AG04449 (cell line): ENCODE data around the gene B3GALT4.

Source experiments
- CTCF ChIA-PET: fragments of 350-600 bp; formaldehyde crosslinking; extraction: SDS; loops from one replicate; lab custom pipeline; 2021; ENCODE audit warnings: antibody characterized with exemption; lab: Yijun Ruan, JAX
- POLR2A ChIA-PET: fragments of 400-600, 350-600 bp; formaldehyde crosslinking; extraction: SDS; loops from one replicate; lab custom pipeline; 2020; ENCODE audit warnings: antibody characterized with exemption, inconsistent platforms; lab: Yijun Ruan, JAX
- DNase-seq: peaks from one replicate; pipeline ENCODE4 v3.0.0-alpha.2; 2010; ENCODE audit warnings: low read depth, low spot score
- H3K4me3 ChIP-seq: 2 replicates; pipeline ENCODE4 v1.5.1; 2011; ENCODE audit warnings: low read depth, mild to moderate bottlenecking, control low read depth, low read length
- CTCF ChIP-seq: IDR thresholded peaks from one replicate; pipeline ENCODE4 v1.5.1; 2011; ENCODE audit warnings: mild to moderate bottlenecking, moderate library complexity, low read length, control low read depth, inconsistent platforms; ENCODE audit not compliant: insufficient read depth; ENCODE audit errors: missing control alignments

B3GALT4 gene

GRCh38 chr6:33276864-33277662, at the start of gene B3GALT4:
Gene B3GALT4 (plus strand): TSS chr6:33277123. CDS start chr6:33277420, 297 bp downstream.
- CTCF ChIA-PET = interaction anchor here (0.8 to 6.1 kb wide), 12 partner anchors 12 to 131 kb away, joined by 3 to 41 read pairs (median 4); partner anchors contain the start of genes PFDN6 and WDR46
- POLR2A ChIA-PET = interaction anchor here (0.6 to 3.9 kb wide), 11 partner anchors 11 to 305 kb away, joined by 3 to 57 read pairs (median 4); partner anchors contain the start of genes HSD17B8, PFDN6, RGL2 and WDR46
- H3K4me3 ChIP-seq = peak within 1 kb of the TSS; percentile 49
- DNase-seq = no peak
- TF ChIP-seq CTCF = peak; percentile 65

GRCh38 chr6:33235221-33235634, 41.7 kb upstream of the B3GALT4 start:
- no peak for TF ChIP-seq CTCF
- DNase-seq = no peak
- CTCF ChIA-PET = interaction anchor here (1.3 to 1.4 kb wide), 2 partner anchors 10 to 74 kb away, joined by 3 to 9 read pairs; no protein-coding TSS in a partner anchor
- POLR2A ChIA-PET = no interaction called here
- H3K4me3 ChIP-seq = no peak overlapping the region

- POLR2A ChIA-PET = interaction anchor here (0.6 kb wide), 1 partner anchor 1652 kb away, joined by 3 read pairs; no protein-coding TSS in a partner anchor
Observed at GRCh38 chr6:33236328-33236727, 40.6 kb upstream of the B3GALT4 start.

GRCh38 chr6:33236852-33237251, 40.1 kb upstream of the B3GALT4 start:
- no peak overlapping the region for H3K4me3 ChIP-seq
- no peak for TF ChIP-seq CTCF
- DNase-seq = no peak
- CTCF ChIA-PET = interaction anchor here (0.9 kb wide), 1 partner anchor 12 kb away, joined by 6 read pairs; no protein-coding TSS in a partner anchor
- POLR2A ChIA-PET = no interaction called here

More at GRCh38 chr6:33236328-33236727, 40.6 kb upstream of the B3GALT4 start:
- H3K4me3 ChIP-seq = no peak overlapping the region
- CTCF ChIA-PET = interaction anchor here (0.9 kb wide), 1 partner anchor 12 kb away, joined by 6 read pairs; no protein-coding TSS in a partner anchor
- DNase-seq = no peak
- no peak for TF ChIP-seq CTCF

- ChIA-PET CTCF (interaction anchor here (0.6 to 1.9 kb wide), 5 partner anchors 9 to 353 kb away, joined by 3 to 4 read pairs (median 3); no protein-coding TSS in a partner anchor), POLR2A (interaction anchor here (0.6 kb wide), 1 partner anchor 43 kb away, joined by 3 read pairs; no protein-coding TSS in a partner anchor)
- no peak for TF ChIP-seq CTCF
- DNase-seq = no peak
- H3K4me3 ChIP-seq = no peak overlapping the region
Observed at GRCh38 chr6:33237741-33238140, 39.2 kb upstream of the B3GALT4 start.

GRCh38 chr6:33241968-33242367, 35.0 kb upstream of the B3GALT4 start:
- ChIA-PET POLR2A (no interaction called here), CTCF (no interaction called here)
- DNase-seq = no peak
- no peak for TF ChIP-seq CTCF
- no peak overlapping the region for H3K4me3 ChIP-seq
